SK-N-MC (cell line): ENCODE measurements around the gene FAM20C.

ENCODE experiments used
- EZH2 ChIP-seq: fragments of 200-600 bp; sonication (generic); IDR thresholded peaks from one replicate; pipeline ENCODE4 v1.6.1; 2017; ENCODE audit warnings: antibody characterized with exemption
- FOXP2 ChIP-seq: optimal IDR thresholded peaks from 2 replicates; pipeline ENCODE3; 2011; ENCODE audit warnings: mild to moderate bottlenecking, moderate library complexity; ENCODE audit not compliant: insufficient read depth; ENCODE audit errors: extremely low read length, control extremely low read depth
- POLR2AphosphoS5 ChIP-seq: IDR thresholded peaks from 2 replicates; pipeline ENCODE4 v1.6.1; 2012; ENCODE audit warnings: mild to moderate bottlenecking, low read depth, low read length, borderline replicate concordance

DNA sequence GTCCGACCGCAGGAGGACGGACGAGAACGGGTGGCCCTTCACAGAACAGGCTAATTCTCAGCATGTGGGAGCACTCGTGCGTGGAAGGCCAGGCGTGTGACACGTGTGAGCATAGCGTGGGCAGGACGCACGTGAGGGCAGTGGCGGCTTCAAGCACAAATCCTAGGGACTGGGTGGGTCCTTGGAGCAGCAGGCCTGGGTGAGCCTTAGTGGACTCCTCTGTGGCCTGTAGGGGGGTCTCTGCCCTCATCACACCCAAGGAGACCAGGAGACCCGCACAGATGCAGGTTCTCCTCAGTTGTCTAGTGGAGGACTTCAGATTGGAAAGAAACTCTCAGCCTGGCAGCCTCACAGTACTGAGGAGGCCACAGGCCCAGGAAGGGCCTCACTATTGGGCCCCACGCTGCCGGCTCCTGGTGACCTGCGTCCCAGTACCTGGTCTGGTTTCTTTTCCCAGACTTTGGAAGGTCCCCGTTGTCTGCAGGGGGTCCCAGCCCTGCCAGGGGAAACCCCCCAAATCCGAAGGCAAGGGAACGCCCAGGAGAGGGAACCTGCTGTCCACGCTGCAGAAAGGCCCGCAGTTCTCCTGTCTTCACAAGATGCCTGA lies 49.1 kb upstream of the FAM20C start:
- TF ChIP-seq EZH2 (no peak), POLR2AphosphoS5 (no peak), FOXP2 (no peak)
